ENCODE data around the gene ERVK3-1. TPM values are rescaled to one million over a fixed set of nuclear protein-coding genes. Genes with fewer than 3 reads are reported as not detected.

The ERVK3-1 gene
- total and polyA plus RNA-seq, 11 donors = 12.8 to 61.1 (median 24.3) TPM

DNA sequence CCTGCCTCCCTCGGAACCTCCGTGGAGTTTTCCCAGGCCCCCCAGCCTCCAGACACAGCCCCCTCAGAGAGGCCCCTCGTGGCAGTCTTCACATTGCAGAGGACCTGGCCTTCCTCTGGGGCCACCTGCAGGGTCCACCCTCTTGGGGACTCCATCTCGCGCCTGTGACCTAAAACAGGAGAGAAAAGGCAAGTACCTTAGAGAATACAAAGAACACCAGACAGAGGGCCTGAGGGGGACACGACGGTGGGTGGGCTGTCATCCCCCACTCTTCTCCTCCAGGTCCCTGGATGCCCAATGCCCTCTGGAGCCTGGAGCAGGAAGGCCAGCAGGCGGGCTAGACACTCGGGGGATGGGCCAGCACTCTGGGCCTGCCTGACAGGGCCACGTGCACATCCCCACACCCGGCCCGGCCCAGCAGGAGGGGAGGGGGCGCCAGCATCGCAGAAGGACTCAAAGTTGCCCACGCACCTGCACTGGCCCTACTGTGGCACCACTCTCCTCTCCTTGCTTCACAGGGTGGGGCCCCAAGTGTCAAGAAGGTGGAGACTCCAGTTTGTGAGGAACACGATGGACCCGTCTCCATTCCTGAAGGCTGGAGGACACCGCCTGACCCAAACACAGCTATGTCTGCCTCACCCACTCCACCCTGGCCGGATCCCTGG, 52.4 kb downstream of the ERVK3-1 start:
- Histone ChIP-seq H3K27me3 (peaks cover 0 to 33% (median 0%) of the 10 kb centered on the region in 9 donors), H3K9me3 (no peaks in the 10 kb centered on the region), H3K4me3 (peak overlapping the region in 7 of 12 donors; percentile 46 to 62 (median 58)), H3K36me3 (no peaks in the 10 kb centered on the region), H3K4me1 (peaks cover 0 to 32% (median 18%) of the 10 kb centered on the region in 12 donors), H3K27ac (no peak overlapping the region)
- intact Hi-C loops (cut with DNase I) = no loop called here
- WGBS, 4 donors = 65 to 72% (median 67%) methylated on average over 10 to 19 of the region's 19 CpGs
- ATAC-seq (no peak), DNase-seq (peak in 1 of 5 donors; percentile 56)
- TF ChIP-seq, protein P1, sequence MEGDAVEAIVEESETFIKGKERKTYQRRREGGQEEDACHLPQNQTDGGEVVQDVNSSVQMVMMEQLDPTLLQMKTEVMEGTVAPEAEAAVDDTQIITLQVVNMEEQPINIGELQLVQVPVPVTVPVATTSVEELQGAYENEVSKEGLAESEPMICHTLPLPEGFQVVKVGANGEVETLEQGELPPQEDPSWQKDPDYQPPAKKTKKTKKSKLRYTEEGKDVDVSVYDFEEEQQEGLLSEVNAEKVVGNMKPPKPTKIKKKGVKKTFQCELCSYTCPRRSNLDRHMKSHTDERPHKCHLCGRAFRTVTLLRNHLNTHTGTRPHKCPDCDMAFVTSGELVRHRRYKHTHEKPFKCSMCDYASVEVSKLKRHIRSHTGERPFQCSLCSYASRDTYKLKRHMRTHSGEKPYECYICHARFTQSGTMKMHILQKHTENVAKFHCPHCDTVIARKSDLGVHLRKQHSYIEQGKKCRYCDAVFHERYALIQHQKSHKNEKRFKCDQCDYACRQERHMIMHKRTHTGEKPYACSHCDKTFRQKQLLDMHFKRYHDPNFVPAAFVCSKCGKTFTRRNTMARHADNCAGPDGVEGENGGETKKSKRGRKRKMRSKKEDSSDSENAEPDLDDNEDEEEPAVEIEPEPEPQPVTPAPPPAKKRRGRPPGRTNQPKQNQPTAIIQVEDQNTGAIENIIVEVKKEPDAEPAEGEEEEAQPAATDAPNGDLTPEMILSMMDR (IDR thresholded peaks at IDR 0.05) = no peak
- no peak for TF ChIP-seq POLR2A (IDR thresholded peaks at IDR 0.05)

DNA sequence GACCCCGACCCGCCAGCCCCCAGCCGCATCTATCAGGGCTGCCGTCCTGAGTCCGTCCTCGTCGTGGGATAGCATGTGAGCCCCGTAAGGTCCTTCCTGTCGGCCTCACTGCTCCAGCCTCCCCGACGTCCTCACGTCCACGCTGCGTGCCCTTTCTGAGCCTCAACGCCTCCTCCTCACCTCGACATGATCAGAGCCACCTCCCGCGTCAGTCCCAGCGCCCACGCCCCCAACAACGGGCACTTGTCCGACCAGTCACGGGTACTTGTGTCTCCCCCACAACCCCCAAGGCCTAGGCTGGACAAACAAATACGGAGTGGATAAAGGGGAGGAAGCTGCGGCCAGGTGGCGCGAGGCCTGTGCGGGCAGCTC, 56.7 kb downstream of the ERVK3-1 start:
- peak in 4 of 5 donors; percentile 48 to 75 (median 60) for DNase-seq
- Histone ChIP-seq H3K4me1 (peaks cover 0 to 21% (median 8%) of the 10 kb centered on the region in 12 donors), H3K4me3 (peak overlapping the region; percentile 54 to 92 (median 73)), H3K36me3 (no peaks in the 10 kb centered on the region), H3K27ac (peak overlapping the region; percentile 86 to 98 (median 90)), H3K27me3 (peaks cover 0 to 16% (median 0%) of the 10 kb centered on the region in 9 donors), H3K9me3 (no peaks in the 10 kb centered on the region)
- peak; percentile 6 to 36 (median 24) for ATAC-seq
- TF ChIP-seq, protein P1 (IDR thresholded peaks at IDR 0.05) = no peak
- no peak for TF ChIP-seq POLR2A (IDR thresholded peaks at IDR 0.05)
- 3 to 5% (median 3%) methylated on average over 28 of the region's 28 CpGs for WGBS, 4 donors
- intact Hi-C loops (cut with DNase I) = loop anchor here in 4 of 10 donors (2.0 to 5.0 kb wide), 2 partner anchors 33 to 35 kb away; partner anchors contain the start of gene ZSCAN22 (in 3 of the 4)

DNA sequence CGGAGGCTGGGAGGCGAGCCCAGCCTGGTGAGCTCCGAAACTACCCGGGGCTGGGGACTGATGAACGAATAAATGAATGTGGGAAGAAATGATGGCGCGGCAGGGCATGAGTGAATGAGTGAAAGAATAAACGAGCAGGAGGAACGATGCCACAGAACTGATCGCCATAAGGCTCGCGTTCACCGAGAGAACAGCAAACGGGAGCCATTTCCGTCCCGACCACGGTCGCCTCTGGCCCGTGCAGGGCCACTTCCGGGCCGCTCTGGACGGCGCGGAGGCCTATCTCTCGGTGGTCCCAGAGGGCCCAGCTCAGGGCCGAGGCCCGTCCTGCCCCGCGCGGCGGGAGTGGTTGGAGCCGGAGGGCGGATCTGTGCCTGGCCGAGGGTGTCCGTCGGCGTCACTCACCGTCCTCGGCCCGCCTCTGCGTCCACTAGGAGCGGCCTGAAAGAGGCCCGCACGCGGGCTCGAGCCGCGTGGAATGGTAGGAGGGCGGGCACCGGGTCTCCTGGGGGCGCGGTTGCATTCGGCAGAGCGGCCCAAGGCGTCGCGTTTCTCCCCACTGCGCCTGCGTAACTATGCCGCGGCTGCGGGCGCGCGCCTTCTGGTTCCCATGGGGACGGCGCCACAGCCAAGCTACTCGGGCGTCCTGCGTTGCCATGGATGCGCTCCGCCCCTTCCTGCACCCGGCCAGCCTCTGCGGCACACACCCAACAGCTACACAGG, 57.3 kb downstream of the ERVK3-1 start, which contains the start of gene ZNF497:
ZNF497 (minus strand) TSS at position 480 of the 723 bp plus-strand sequence. CDS start 5,116 bp downstream, outside the sequence.
- intact Hi-C loops (cut with DNase I) = loop anchor here in 4 of 10 donors (2.0 to 5.0 kb wide), 2 partner anchors 34 to 35 kb away; partner anchors contain the start of gene ZSCAN22 (in 3 of the 4)

More for the DNA sequence above, 57.3 kb downstream of the ERVK3-1 start, which contains the start of gene ZNF497:
- ATAC-seq (peak; percentile 94 to 97 (median 97)), DNase-seq (peak; percentile 97 to 99 (median 98))
- Histone ChIP-seq H3K9me3 (no peaks in the 10 kb centered on the region), H3K27ac (peak within 1 kb of the TSS; percentile 86 to 98 (median 90)), H3K4me1 (peaks cover 0 to 16% (median 6%) of the 10 kb centered on the region in 12 donors), H3K36me3 (no peaks in the 10 kb centered on the region), H3K4me3 (peak within 1 kb of the TSS; percentile 54 to 92 (median 73)), H3K27me3 (peaks cover 0 to 22% (median 0%) of the 10 kb centered on the region in 9 donors)
- 0 to 1% (median 1%) methylated on average over 16 to 74 of the region's 74 CpGs for WGBS, 4 donors
- no peak for TF ChIP-seq POLR2A (IDR thresholded peaks at IDR 0.05)
- TF ChIP-seq, protein P1 (IDR thresholded peaks at IDR 0.05) = peak in 2 of 12 donors; percentile 23 to 29
